MCF 10A (cell line): Measurements from ENCODE around the gene PIAS2. TPM values are rescaled to one million over a fixed set of nuclear protein-coding genes. Genes with fewer than 3 reads are reported as not detected.
A peak's percentile ranks its signal among the peaks of the same experiment; 100 is the strongest.

Experiments used
- BruUV-seq: library from RNA; stranded (reverse); fragments of 400-500 nt; replicated peaks from 2 replicates; lab custom pipeline; 2021; lab: Mats Ljungman, UMichigan
- CTCF ChIA-PET: fragments of 300-600 bp; sonication (Branson Sonifier 250); formaldehyde crosslinking; extraction: SDS; loops from one replicate; lab custom pipeline; 2021; ENCODE audit warnings: antibody characterized with exemption, inconsistent platforms; lab: Yijun Ruan, JAX
- POLR2A ChIA-PET: fragments of 300-600, 350-650 bp; sonication (Branson Sonifier 250); formaldehyde crosslinking; extraction: SDS; loops from one replicate; lab custom pipeline; 2020; ENCODE audit warnings: antibody characterized with exemption, inconsistent platforms; lab: Yijun Ruan, JAX
- DNase-seq: peaks from one replicate; pipeline ENCODE4 v3.0.0-alpha.2; 2018; ENCODE audit not compliant: unreplicated experiment
- H3K27ac Mint-ChIP-seq: one replicate; pipeline ENCODE4 v1.8.0; 2022; ENCODE audit warnings: mild to moderate bottlenecking, low read depth, mixed read lengths; ENCODE audit not compliant: unreplicated experiment
- H3K27me3 Mint-ChIP-seq: one replicate; pipeline ENCODE4 v1.8.0; 2022; ENCODE audit warnings: mixed read lengths; ENCODE audit not compliant: insufficient read depth, unreplicated experiment
- H3K36me3 Mint-ChIP-seq: one replicate; pipeline ENCODE4 v1.8.0; 2022; ENCODE audit warnings: mild to moderate bottlenecking, moderate library complexity, mixed read lengths; ENCODE audit not compliant: insufficient read depth, unreplicated experiment
- H3K4me1 Mint-ChIP-seq: one replicate; pipeline ENCODE4 v1.8.0; 2022; ENCODE audit warnings: mixed read lengths; ENCODE audit not compliant: insufficient read depth, unreplicated experiment
- H3K4me3 Mint-ChIP-seq: one replicate; pipeline ENCODE4 v1.8.0; 2022; ENCODE audit warnings: mild to moderate bottlenecking, moderate library complexity, mixed read lengths; ENCODE audit not compliant: unreplicated experiment
- H3K9me3 Mint-ChIP-seq: one replicate; pipeline ENCODE4 v1.8.0; 2022; ENCODE audit warnings: mixed read lengths; ENCODE audit not compliant: unreplicated experiment
- intact Hi-C: fragments of 100-400 bp; cut with micrococcal nuclease; formaldehyde crosslinking; loops from 2 replicates; pipeline ENCODE4 v1.14.1; 2022
- total RNA-seq: library from RNA; stranded (reverse); gene quantifications from 2 replicates; pipeline ENCODE4 v1.2.3, GENCODE V29; 2022
- TF ChIP-seq, protein P1 (sequence below): fragments of 200-600 bp; IDR thresholded peaks from one replicate; pipeline ENCODE4 v1.8.0; 2022; ENCODE audit warnings: antibody characterized with exemption, mild to moderate bottlenecking; ENCODE audit not compliant: unreplicated experiment

Gene PIAS2
- total RNA-seq, 1 experiment from 2014 or later, result 28.2 TPM

DNA sequence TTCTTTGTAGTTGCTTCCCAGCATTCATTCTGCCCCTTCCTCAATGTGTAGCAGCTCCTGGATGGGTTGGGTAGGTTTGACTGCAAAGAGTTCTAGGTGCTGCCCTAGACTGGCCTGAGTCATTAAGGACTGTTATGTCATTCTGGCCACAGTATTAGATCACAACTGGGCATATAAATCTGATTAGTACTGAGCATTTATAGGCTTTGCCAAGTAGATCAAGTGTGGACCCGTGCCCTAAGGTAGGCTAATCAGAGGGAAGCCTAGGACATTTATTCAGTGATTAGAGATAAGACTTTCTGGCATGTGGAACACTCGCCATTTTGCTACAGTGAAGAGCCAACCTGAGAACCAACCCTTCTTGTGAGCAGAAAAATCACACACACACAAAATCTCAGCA lies 2.8 kb upstream of the PIAS2 start:
- no peaks in the 10 kb centered on the region for H3K27me3 Mint-ChIP-seq
- intact Hi-C loops, result no loop called here
- H3K4me3 Mint-ChIP-seq, result no peak overlapping the region
- ChIA-PET POLR2A (no interaction called here), CTCF (no interaction called here)
- TF ChIP-seq, protein P1, sequence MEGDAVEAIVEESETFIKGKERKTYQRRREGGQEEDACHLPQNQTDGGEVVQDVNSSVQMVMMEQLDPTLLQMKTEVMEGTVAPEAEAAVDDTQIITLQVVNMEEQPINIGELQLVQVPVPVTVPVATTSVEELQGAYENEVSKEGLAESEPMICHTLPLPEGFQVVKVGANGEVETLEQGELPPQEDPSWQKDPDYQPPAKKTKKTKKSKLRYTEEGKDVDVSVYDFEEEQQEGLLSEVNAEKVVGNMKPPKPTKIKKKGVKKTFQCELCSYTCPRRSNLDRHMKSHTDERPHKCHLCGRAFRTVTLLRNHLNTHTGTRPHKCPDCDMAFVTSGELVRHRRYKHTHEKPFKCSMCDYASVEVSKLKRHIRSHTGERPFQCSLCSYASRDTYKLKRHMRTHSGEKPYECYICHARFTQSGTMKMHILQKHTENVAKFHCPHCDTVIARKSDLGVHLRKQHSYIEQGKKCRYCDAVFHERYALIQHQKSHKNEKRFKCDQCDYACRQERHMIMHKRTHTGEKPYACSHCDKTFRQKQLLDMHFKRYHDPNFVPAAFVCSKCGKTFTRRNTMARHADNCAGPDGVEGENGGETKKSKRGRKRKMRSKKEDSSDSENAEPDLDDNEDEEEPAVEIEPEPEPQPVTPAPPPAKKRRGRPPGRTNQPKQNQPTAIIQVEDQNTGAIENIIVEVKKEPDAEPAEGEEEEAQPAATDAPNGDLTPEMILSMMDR, result no peak
- no peak for DNase-seq
- peaks cover 5% of the 10 kb centered on the region for H3K36me3 Mint-ChIP-seq
- H3K27ac Mint-ChIP-seq, result no peak overlapping the region
- BruUV-seq, result no TSS peak
- peaks cover 17% of the 10 kb centered on the region for H3K4me1 Mint-ChIP-seq
- no peaks in the 10 kb centered on the region for H3K9me3 Mint-ChIP-seq

DNA sequence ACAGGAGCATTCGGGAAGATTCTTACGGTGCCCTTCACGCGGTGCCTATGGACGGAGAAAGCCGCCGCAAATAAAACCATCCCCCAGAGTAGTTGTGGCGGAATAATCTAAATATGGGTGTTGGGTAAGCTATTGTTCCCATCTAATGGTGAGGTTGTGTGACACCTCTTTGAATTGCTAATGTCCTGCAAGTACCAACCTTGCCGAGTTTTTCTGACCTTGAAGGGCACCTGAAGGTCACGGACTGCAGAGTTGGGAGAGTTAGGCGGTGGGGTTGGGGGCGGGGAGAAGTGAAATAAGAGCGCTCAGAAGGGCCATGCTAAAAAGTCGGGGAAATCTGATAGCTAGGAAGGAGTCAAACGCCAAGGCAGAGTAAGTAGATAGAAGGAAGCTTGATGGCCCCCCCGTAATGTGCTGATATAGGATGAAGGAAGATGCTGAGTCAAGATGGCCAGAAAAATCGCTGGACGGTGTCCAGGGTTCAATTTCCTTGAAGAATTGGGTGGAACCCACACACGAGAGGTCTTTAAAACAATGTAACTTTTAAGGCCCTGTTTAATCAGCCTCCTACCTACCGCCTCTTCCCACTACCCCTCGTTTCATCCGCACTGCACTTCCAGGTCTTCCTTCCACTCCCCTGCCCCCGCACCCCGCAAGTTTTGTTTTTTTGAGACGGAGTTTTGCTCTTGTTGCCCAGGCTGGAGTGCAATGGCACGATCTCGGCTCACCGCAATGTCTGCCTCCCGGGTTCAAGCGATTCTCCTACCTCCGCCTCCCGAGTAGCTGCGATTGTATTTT lies 695 bp upstream of the PIAS2 start:
- TF ChIP-seq, protein P1, result no peak
- BruUV-seq, result TSS peak; percentile 66
- ChIA-PET POLR2A (interaction anchor here (0.6 to 1.4 kb wide), 7 partner anchors 8 to 860 kb away, joined by 3 to 6 read pairs (median 3); no protein-coding TSS in a partner anchor), CTCF (interaction anchor here (0.7 kb wide), 1 partner anchor 273 kb away, joined by 4 read pairs; no protein-coding TSS in a partner anchor)
- Mint-ChIP-seq H3K27me3 (no peaks in the 10 kb centered on the region), H3K27ac (peak overlapping the region; percentile 75), H3K4me1 (peaks cover 23% of the 10 kb centered on the region), H3K36me3 (peaks cover 5% of the 10 kb centered on the region), H3K4me3 (peak overlapping the region; percentile 85), H3K9me3 (no peaks in the 10 kb centered on the region)
- no peak for DNase-seq
- intact Hi-C loops, result no loop called here

DNA sequence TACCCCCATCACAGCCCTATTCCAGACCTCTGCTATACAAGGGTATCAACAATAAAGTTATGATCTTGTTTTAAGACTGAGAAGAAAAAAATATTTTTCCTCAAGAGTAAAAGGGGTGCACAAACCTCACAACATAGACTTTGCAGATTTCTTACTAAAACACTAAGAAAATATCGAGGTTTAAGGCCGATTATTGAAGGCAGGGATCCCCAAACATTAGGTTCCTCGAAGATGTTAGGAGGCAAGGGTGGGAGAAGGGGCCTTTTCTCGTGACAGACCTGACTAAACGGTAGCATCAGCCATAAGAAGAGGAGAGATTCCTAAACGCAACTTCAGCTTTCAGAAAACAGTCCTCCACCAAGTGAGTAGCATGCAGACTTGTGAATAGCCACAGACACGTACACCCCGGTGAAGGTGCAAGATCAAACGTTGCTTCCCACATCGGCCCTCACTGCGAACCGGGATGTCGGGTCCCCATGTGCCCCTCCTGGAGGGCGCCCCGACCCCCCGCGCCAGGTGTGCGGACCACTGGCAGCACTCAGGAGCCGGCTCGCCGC lies 678 bp downstream of the PIAS2 start:
- peak; percentile 38 for DNase-seq

More for the DNA sequence above, 678 bp downstream of the PIAS2 start:
- no peaks in the 10 kb centered on the region for H3K9me3 Mint-ChIP-seq
- BruUV-seq, result no TSS peak
- H3K4me1 Mint-ChIP-seq, result peaks cover 23% of the 10 kb centered on the region
- peaks cover 5% of the 10 kb centered on the region for H3K36me3 Mint-ChIP-seq
- TF ChIP-seq, protein P1, result no peak
- intact Hi-C loops, result no loop called here
- no peaks in the 10 kb centered on the region for H3K27me3 Mint-ChIP-seq
- H3K4me3 Mint-ChIP-seq, result peak overlapping the region; percentile 85
- POLR2A ChIA-PET, result interaction anchor here (1.0 to 1.4 kb wide), 2 partner anchors 21 to 46 kb away, joined by 3 to 4 read pairs; no protein-coding TSS in a partner anchor
- CTCF ChIA-PET, result no interaction called here
- peak overlapping the region; percentile 75 for H3K27ac Mint-ChIP-seq
